Mesenchymal stem cell (in vitro differentiated cells and primary cell): Measurements from ENCODE around the gene SOX21.

Experiments
- DNase-seq: peaks from one replicate; pipeline ENCODE4 v3.0.0-alpha.2; 2013
- H2AFZ ChIP-seq: one replicate; pipeline ENCODE4 v1.6.1; 2013; ENCODE audit warnings: low read depth, mild to moderate bottlenecking, control low read depth, inconsistent platforms, low read length, moderate library complexity
- H2AK5ac ChIP-seq: 2 replicates; pipeline ENCODE4 v1.6.1; 2013; ENCODE audit warnings: low read length, moderate library complexity, mild to moderate bottlenecking, inconsistent platforms; ENCODE audit not compliant: severe bottlenecking
- H2BK120ac ChIP-seq: one replicate; pipeline ENCODE4 v1.6.1; 2013; ENCODE audit warnings: low read depth, mild to moderate bottlenecking, inconsistent platforms, low read length, moderate library complexity
- H2BK12ac ChIP-seq, 2 experiments: one replicate each; pipeline ENCODE4 v1.6.1; 2013; ENCODE audit warnings: inconsistent platforms in 2 of 2, low read length in 2 of 2, mild to moderate bottlenecking in 2 of 2, moderate library complexity in 2 of 2, control low read depth in 1 of 2
- H2BK15ac ChIP-seq: one replicate; pipeline ENCODE4 v1.6.1; 2013; ENCODE audit warnings: mild to moderate bottlenecking, low read depth, inconsistent platforms; ENCODE audit not compliant: poor library complexity, severe bottlenecking
- H2BK5ac ChIP-seq: 2 replicates; pipeline ENCODE4 v1.6.1; 2013; ENCODE audit warnings: low read depth, mild to moderate bottlenecking, low read length, control low read depth, inconsistent platforms; ENCODE audit not compliant: poor library complexity, severe bottlenecking
- H3K14ac ChIP-seq, 2 experiments: one replicate each; pipeline ENCODE4 v1.6.1; 2013; ENCODE audit warnings: inconsistent platforms in 2 of 2, low read length in 2 of 2, control low read depth in 1 of 2, mild to moderate bottlenecking in 1 of 2, moderate library complexity in 1 of 2
- H3K18ac ChIP-seq, 2 experiments: one replicate each; pipeline ENCODE4 v1.6.1; 2013; ENCODE audit warnings: inconsistent platforms in 2 of 2, low read length in 2 of 2, control low read depth in 1 of 2, low read depth in 1 of 2, mild to moderate bottlenecking in 1 of 2
- H3K23ac ChIP-seq, 2 experiments: one replicate each; pipeline ENCODE4 v1.6.1; 2013; ENCODE audit warnings: inconsistent platforms in 2 of 2, low read length in 2 of 2, mild to moderate bottlenecking in 2 of 2, moderate library complexity in 2 of 2, control low read depth in 1 of 2
- H3K27ac ChIP-seq: 2 replicates; pipeline ENCODE4 v1.5.1; 2013; ENCODE audit warnings: mild to moderate bottlenecking, moderate library complexity, low read length, control low read depth, inconsistent platforms; ENCODE audit not compliant: poor library complexity, severe bottlenecking
- H3K27me3 ChIP-seq, 2 experiments: 2 replicates each; pipeline versions ENCODE4 v1.6.1 to v1.7.0; 2013; ENCODE audit warnings: low read length in 2 of 2, mild to moderate bottlenecking in 2 of 2, moderate library complexity in 2 of 2, control low read depth in 1 of 2, inconsistent platforms in 1 of 2; ENCODE audit not compliant: control insufficient read depth in 1 of 2, insufficient read depth in 1 of 2
- H3K36me3 ChIP-seq, 2 experiments: 2 replicates each; pipeline versions ENCODE4 v1.6.1 to v1.7.0; 2013; ENCODE audit warnings: low read length in 2 of 2, control low read depth in 1 of 2, inconsistent platforms in 1 of 2, low read depth in 1 of 2, mild to moderate bottlenecking in 1 of 2; ENCODE audit not compliant: insufficient read depth in 2 of 2, control insufficient read depth in 1 of 2
- H3K4ac ChIP-seq, 2 experiments: one replicate each; pipeline ENCODE4 v1.6.1; 2013; ENCODE audit warnings: inconsistent platforms in 2 of 2, low read length in 2 of 2, mild to moderate bottlenecking in 2 of 2, moderate library complexity in 2 of 2, control low read depth in 1 of 2, low read depth in 1 of 2
- H3K4me1 ChIP-seq: 2 replicates; pipeline ENCODE4 v1.6.1; 2013; ENCODE audit warnings: low read depth, low read length, control low read depth; ENCODE audit not compliant: control insufficient read depth, insufficient read depth
- H3K4me2 ChIP-seq: 2 replicates; pipeline ENCODE4 v1.6.1; 2013; ENCODE audit warnings: low read length, mild to moderate bottlenecking, inconsistent platforms; ENCODE audit not compliant: poor library complexity, severe bottlenecking
- H3K4me3 ChIP-seq, 2 experiments: 2 replicates each; pipeline versions ENCODE4 v1.5.1 to v1.7.0; 2013; ENCODE audit warnings: low read length in 2 of 2, mild to moderate bottlenecking in 2 of 2, control low read depth in 1 of 2, low read depth in 1 of 2; ENCODE audit not compliant: insufficient read depth in 1 of 2
- H3K79me1 ChIP-seq: replicated peaks from 2 replicates; pipeline ENCODE4 v1.6.1; 2013; ENCODE audit warnings: mild to moderate bottlenecking, control low read depth, low read length, inconsistent platforms; ENCODE audit not compliant: poor library complexity, severe bottlenecking
- H3K9ac ChIP-seq: 2 replicates; pipeline ENCODE4 v1.7.0; 2013; ENCODE audit warnings: mild to moderate bottlenecking, low read length, moderate library complexity
- H3K9me3 ChIP-seq: 2 replicates; pipeline ENCODE4 v1.7.0; 2013; ENCODE audit warnings: mild to moderate bottlenecking, low read length; ENCODE audit not compliant: control insufficient read depth
- H4K8ac ChIP-seq: one replicate; pipeline ENCODE4 v1.6.1; 2013; ENCODE audit warnings: inconsistent platforms, mild to moderate bottlenecking, low read length, moderate library complexity
- H4K91ac ChIP-seq: one replicate; pipeline ENCODE4 v1.6.1; 2013; ENCODE audit warnings: mild to moderate bottlenecking, low read length, inconsistent platforms
- WGBS: methylation state at CpG from one replicate; pipeline ENCODE4 v1.1.7; 2013; ENCODE audit warnings: mixed read lengths; 5-methylcytosine and 5-hydroxymethylcytosine counted together

Gene SOX21

DNA sequence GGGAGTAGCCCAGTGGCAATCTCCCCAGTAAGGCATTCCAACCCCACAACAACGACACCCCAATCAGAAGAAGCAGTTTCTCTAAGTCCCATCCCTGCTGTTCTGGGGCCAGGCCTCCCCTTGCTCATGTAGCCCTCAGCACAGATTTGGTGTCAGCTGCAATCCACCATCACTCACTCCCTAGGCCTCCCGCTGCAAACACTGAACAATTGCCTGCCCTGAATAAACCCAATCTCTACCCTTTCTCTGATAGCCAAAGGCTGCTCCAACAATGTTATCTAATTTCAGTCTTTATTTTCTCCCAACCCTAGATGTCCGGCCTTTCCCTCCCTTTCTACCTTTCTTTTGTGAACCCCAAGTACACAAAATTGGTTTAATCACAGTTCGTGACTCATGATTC is 5.6 kb upstream of the SOX21 start:
- no peaks in the 10 kb centered on the region for H3K36me3 ChIP-seq

DNA sequence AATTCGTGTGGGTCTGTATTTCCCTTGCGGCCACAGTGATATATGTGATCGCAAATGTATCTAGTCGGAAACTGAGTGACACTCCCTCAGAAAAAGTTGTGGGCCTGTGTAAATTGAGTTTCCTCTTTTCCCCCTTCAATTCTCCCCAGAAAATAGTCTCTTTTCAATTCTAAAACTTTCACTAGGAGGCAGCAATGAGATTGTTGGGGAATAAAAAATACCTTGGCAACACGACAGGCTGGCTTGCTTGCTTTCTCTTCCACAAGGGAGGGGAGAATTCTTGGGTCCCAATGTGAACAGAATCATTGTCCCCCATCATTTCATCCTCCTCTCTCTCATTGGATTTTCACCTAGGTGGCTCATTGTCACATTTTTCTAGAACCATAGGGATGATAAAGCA is 3.7 kb upstream of the SOX21 start:
- Histone ChIP-seq H3K14ac (no peak overlapping the region), H3K4me2 (no peak overlapping the region), H2BK5ac (no peak overlapping the region), H3K36me3 (no peaks in the 10 kb centered on the region), H2AK5ac (no peak overlapping the region), H3K18ac (no peak overlapping the region), H4K91ac (no peak overlapping the region), H3K27me3 (peaks cover 56 to 63% of the 10 kb centered on the region in 2 experiments), H3K4ac (no peak overlapping the region), H2BK15ac (no peak overlapping the region), H2BK120ac (no peak overlapping the region), H3K23ac (no peak overlapping the region), H3K9me3 (no peaks in the 10 kb centered on the region), H3K79me1 (no peaks in the 10 kb centered on the region), H2BK12ac (no peak overlapping the region), H3K27ac (no peak overlapping the region), H3K4me1 (peaks cover 25% of the 10 kb centered on the region), H4K8ac (no peak overlapping the region), H2AFZ (no peak overlapping the region), H3K9ac (no peak overlapping the region), H3K4me3 (no peak overlapping the region)
- 33% methylated on average over 1 of the region's 5 CpGs for WGBS
- DNase-seq, result no peak

More for the DNA sequence above, 5.6 kb upstream of the SOX21 start:
- Histone ChIP-seq H2BK120ac (no peak overlapping the region), H3K4me3 (no peak overlapping the region), H3K14ac (no peak overlapping the region), H3K27ac (no peak overlapping the region), H3K4me2 (no peak overlapping the region), H2AFZ (no peak overlapping the region), H4K8ac (no peak overlapping the region), H3K4me1 (peaks cover 7% of the 10 kb centered on the region), H4K91ac (no peak overlapping the region), H2BK15ac (no peak overlapping the region), H3K79me1 (no peaks in the 10 kb centered on the region), H3K9me3 (no peaks in the 10 kb centered on the region), H3K27me3 (peaks cover 52 to 60% of the 10 kb centered on the region in 2 experiments), H2AK5ac (no peak overlapping the region), H3K9ac (no peak overlapping the region), H2BK5ac (no peak overlapping the region), H3K4ac (no peak overlapping the region), H3K18ac (no peak overlapping the region), H3K23ac (no peak overlapping the region), H2BK12ac (no peak overlapping the region)
- 70% methylated on average over 4 of the region's 4 CpGs for WGBS
- no peak for DNase-seq

DNA sequence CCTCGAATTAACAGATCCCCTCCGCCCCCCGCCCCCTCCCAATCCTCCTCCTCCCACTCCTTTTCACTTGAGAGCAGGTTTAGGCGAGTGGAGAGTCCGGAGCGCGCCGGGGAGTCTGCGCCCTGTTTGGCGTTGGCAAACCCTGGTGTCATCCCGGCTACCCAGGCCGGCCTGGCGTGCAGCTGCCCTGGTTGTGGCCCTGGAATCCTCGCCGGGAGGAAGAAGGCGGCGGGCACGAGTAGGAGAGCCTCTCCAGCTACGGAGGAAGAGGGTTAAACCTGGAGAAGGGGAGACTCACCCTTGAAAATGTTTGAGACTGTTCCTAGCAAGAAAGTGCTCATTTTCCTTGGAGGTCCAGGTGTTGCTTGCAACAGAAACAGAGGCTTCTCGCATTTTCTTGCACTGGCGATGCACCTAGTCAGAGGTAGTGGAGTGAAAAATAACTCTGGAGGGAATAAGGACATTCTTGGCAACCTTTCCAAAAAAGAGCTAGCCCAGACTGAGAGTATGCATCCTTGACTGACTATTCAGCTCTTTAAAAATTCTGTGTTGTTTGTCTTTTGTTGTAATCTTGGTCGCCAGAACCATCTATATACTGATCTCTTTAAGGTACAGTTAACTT is 1.3 kb upstream of the SOX21 start:
- no peaks in the 10 kb centered on the region for H3K36me3 ChIP-seq
- H3K27me3 ChIP-seq, result peaks cover 73 to 86% of the 10 kb centered on the region in 2 experiments
- no peak overlapping the region for H2BK120ac ChIP-seq
- no peak overlapping the region for H2BK15ac ChIP-seq
- H3K9me3 ChIP-seq, result no peaks in the 10 kb centered on the region
- H3K4me1 ChIP-seq, result peaks cover 31% of the 10 kb centered on the region
- H3K9ac ChIP-seq, result no peak overlapping the region
- no peak overlapping the region for H2BK5ac ChIP-seq
- H3K4ac ChIP-seq, result no peak overlapping the region
- H3K14ac ChIP-seq, result no peak overlapping the region
- H3K23ac ChIP-seq, result no peak overlapping the region
- no peak overlapping the region for H2AFZ ChIP-seq
- H4K91ac ChIP-seq, result no peak overlapping the region
- H3K18ac ChIP-seq, result no peak overlapping the region
- under 1% methylated on average over 18 of the region's 22 CpGs for WGBS
- DNase-seq, result no peak
- no peak overlapping the region for H2BK12ac ChIP-seq
- no peak overlapping the region for H3K27ac ChIP-seq
- H2AK5ac ChIP-seq, result no peak overlapping the region
- no peak overlapping the region for H4K8ac ChIP-seq
- H3K4me2 ChIP-seq, result no peak overlapping the region
- H3K79me1 ChIP-seq, result no peaks in the 10 kb centered on the region
- no peak overlapping the region for H3K4me3 ChIP-seq

DNA sequence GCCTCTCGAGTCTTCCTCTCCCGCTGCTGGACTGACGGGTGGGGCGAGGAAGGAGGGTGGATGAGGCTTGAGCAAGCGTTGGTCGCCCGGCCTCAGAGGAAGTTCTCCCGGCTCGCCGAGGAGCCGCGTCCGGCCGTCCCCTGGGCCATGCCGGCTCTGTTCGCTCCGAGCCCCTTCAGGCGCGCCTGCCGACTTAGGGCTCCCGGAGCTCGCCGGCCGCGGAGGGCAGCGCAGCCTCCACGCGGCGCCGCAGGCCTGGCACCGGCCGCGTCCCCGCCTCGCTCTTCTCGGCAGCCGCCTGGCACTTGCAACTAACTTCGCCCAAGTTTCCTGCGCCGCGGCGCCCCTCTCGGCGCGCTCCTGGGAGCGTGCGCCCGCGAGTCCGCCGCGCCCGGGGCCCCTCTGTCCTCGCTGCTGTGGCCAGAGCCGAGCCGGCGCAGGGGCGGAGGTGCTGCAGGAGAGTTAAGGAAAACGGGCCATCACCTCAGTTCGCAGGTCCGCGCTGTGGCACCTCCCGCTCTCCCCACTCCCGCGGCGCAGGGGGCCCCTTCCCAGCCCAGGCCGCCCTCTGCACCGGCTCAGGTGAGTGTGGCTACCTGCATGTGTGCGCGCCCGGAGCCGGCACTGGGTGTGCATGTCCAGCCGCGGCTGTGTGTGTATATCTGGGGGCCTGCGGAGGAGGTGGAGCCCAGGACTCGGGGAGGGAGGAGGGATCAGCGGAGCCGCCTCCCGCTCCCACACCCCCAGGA is 641 bp upstream of the SOX21 start:
- peak; percentile 56 for DNase-seq
- no peaks in the 10 kb centered on the region for H3K36me3 ChIP-seq
- no peak overlapping the region for H3K14ac ChIP-seq
- H3K27ac ChIP-seq, result no peak overlapping the region
- H2BK5ac ChIP-seq, result no peak overlapping the region
- H2AFZ ChIP-seq, result no peak overlapping the region
- H3K4me2 ChIP-seq, result peak overlapping the region; percentile 93
- no peak overlapping the region for H3K18ac ChIP-seq
- H4K91ac ChIP-seq, result no peak overlapping the region
- H3K4me1 ChIP-seq, result peaks cover 34% of the 10 kb centered on the region
- no peak overlapping the region for H3K9ac ChIP-seq
- WGBS, result under 1% methylated on average over 62 of the region's 79 CpGs
- H2BK15ac ChIP-seq, result no peak overlapping the region
- no peak overlapping the region for H4K8ac ChIP-seq
- peaks cover 79 to 91% of the 10 kb centered on the region in 2 experiments for H3K27me3 ChIP-seq
- no peaks in the 10 kb centered on the region for H3K79me1 ChIP-seq
- H2BK120ac ChIP-seq, result no peak overlapping the region
- peak overlapping the region in 1 of 2 experiments; percentile 45 for H3K4me3 ChIP-seq
- no peak overlapping the region for H2AK5ac ChIP-seq
- no peak overlapping the region for H2BK12ac ChIP-seq
- no peaks in the 10 kb centered on the region for H3K9me3 ChIP-seq
- H3K23ac ChIP-seq, result peak overlapping the region in 1 of 2 experiments; percentile 73
- H3K4ac ChIP-seq, result no peak overlapping the region
